ENCODE data around the gene KCNJ18.
A peak's percentile ranks its signal among the peaks of the same experiment; 100 is the strongest.
"Not testable (repeated sequence)": the region's sequence is repeated elsewhere in the genome, so short reads cannot be mapped to it uniquely, and the experiment has no call there.

KCNJ18 gene

DNA sequence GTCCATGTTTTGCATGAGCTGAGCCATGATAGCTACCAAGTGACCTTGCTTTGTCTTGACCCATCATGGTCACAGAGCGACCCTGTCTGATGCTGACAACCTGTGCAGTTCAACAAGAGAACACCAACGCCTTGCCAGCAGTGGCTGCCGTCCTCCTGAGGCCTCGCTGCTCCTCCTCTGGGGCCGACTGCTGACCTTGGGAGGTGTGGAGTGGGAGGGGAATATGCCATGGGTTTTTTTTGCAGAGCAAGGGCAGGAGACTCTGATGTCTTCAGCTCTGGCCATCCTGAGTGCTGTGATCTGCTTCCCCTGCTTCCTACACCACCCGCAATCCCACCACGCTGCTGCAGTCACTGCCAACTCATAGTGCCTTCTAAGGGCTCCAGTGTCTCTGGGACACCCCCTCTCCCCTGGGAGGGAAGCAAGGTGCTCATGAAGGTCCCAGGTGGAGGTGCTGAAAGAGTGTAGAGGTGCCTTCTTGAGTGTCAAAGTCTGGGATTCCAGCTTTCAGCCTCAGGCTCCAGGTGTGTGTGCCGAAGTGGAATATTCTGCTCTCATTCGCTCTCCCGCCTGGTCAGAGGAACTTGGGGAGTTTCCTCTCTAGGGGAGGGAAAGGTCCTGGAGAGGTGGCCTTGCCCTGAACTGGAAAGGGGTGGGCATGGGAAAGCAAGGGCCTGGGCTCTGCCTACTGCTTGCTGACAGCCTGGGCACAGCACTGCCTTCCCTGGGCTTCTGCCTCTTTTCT lies 22.5 kb upstream of the KCNJ18 start:
- H2BK120ac ChIP-seq (ENCODE audit: low read depth, low read length); H3K9me3 ChIP-seq (replicated peaks in 1 of 2; ENCODE audit: control insufficient read depth in 2 of 2, insufficient read depth in 1 of 2, low read depth in 1 of 2, low read length in 2 of 2); H2BK15ac ChIP-seq (ENCODE audit: low read length); H3K36me3 ChIP-seq (replicated peaks in 1 of 2; ENCODE audit: control insufficient read depth in 2 of 2, insufficient read depth in 2 of 2, low read length in 2 of 2); H3K4ac ChIP-seq (ENCODE audit: low read length); H3K79me1 ChIP-seq (ENCODE audit: low read depth, low read length); H2AK5ac ChIP-seq (ENCODE audit: low read depth, low read length); H3K23ac ChIP-seq (ENCODE audit: low read depth, low read length, poor library complexity); H3K4me2 ChIP-seq (ENCODE audit: insufficient read depth, low read length, poor library complexity, severe bottlenecking); H3K27me3 ChIP-seq (ENCODE audit: control insufficient read depth in 3 of 3, insufficient read depth in 3 of 3, low read depth in 1 of 3, low read length in 3 of 3); H3K27ac ChIP-seq (replicated peaks; ENCODE audit: low read length); H3K9ac ChIP-seq (ENCODE audit: low read depth, low read length, poor library complexity); H3K18ac ChIP-seq (ENCODE audit: low read length); H3K14ac ChIP-seq (ENCODE audit: low read length); H2BK12ac ChIP-seq (ENCODE audit: low read length); H2AFZ ChIP-seq (ENCODE audit: low read length); H2BK5ac ChIP-seq (ENCODE audit: low read length); H3K4me1 ChIP-seq (ENCODE audit: control insufficient read depth in 2 of 2, insufficient read depth in 1 of 2, low read depth in 1 of 2, low read length in 2 of 2); DNase-seq (ENCODE audit: low spot score); H4K91ac ChIP-seq (ENCODE audit: low read depth, low read length, poor library complexity); H4K8ac ChIP-seq (ENCODE audit: low read depth, low read length): not testable (repeated sequence)
- H3K4me3 ChIP-seq (ENCODE audit: low read length in 2 of 2) = peak overlapping the region in 1 of 2 donors; percentile 68
- WGBS, 2 donors (ENCODE audit: extremely low coverage in 2 of 2, insufficient read length in 2 of 2, insufficient replicate concordance in 1 of 2) = no CpG with 5 or more reads among the region's 10 CpGs

- not testable (repeated sequence) for DNase-seq (ENCODE audit: low spot score); H3K4me2 ChIP-seq (ENCODE audit: insufficient read depth, low read length, poor library complexity, severe bottlenecking); H2AK5ac ChIP-seq (ENCODE audit: low read depth, low read length); H3K27me3 ChIP-seq (ENCODE audit: control insufficient read depth in 3 of 3, insufficient read depth in 3 of 3, low read depth in 1 of 3, low read length in 3 of 3); H3K23ac ChIP-seq (ENCODE audit: low read depth, low read length, poor library complexity); H2BK5ac ChIP-seq (ENCODE audit: low read length); H3K36me3 ChIP-seq (replicated peaks in 1 of 2; ENCODE audit: control insufficient read depth in 2 of 2, insufficient read depth in 2 of 2, low read length in 2 of 2); H3K27ac ChIP-seq (replicated peaks; ENCODE audit: low read length); H3K4ac ChIP-seq (ENCODE audit: low read length); H2BK120ac ChIP-seq (ENCODE audit: low read depth, low read length); H3K4me1 ChIP-seq (ENCODE audit: control insufficient read depth in 2 of 2, insufficient read depth in 1 of 2, low read depth in 1 of 2, low read length in 2 of 2); H2BK15ac ChIP-seq (ENCODE audit: low read length); H4K91ac ChIP-seq (ENCODE audit: low read depth, low read length, poor library complexity); H3K9ac ChIP-seq (ENCODE audit: low read depth, low read length, poor library complexity); H3K18ac ChIP-seq (ENCODE audit: low read length); H3K14ac ChIP-seq (ENCODE audit: low read length); H4K8ac ChIP-seq (ENCODE audit: low read depth, low read length); H3K79me1 ChIP-seq (ENCODE audit: low read depth, low read length); H2AFZ ChIP-seq (ENCODE audit: low read length); H2BK12ac ChIP-seq (ENCODE audit: low read length)
- Histone ChIP-seq H3K4me3 (ENCODE audit: low read length in 2 of 2) (peak overlapping the region in 1 of 2 donors; percentile 36), H3K9me3 (replicated peaks in 1 of 2; ENCODE audit: control insufficient read depth in 2 of 2, insufficient read depth in 1 of 2, low read depth in 1 of 2, low read length in 2 of 2) (peaks cover 0 to 10% of the 10 kb centered on the region in 2 donors)
- WGBS, 2 donors (ENCODE audit: extremely low coverage in 2 of 2, insufficient read length in 2 of 2, insufficient replicate concordance in 1 of 2) = no CpG with 5 or more reads among the region's 8 CpGs
These were observed 21.8 kb upstream of the KCNJ18 start for GRCh38 chr17:21670361-21671155.

- not testable (repeated sequence) for H3K4me1 ChIP-seq (ENCODE audit: control insufficient read depth in 2 of 2, insufficient read depth in 1 of 2, low read depth in 1 of 2, low read length in 2 of 2); H3K23ac ChIP-seq (ENCODE audit: low read depth, low read length, poor library complexity); H3K14ac ChIP-seq (ENCODE audit: low read length); H3K18ac ChIP-seq (ENCODE audit: low read length); DNase-seq (ENCODE audit: low spot score); H2BK120ac ChIP-seq (ENCODE audit: low read depth, low read length); H3K79me1 ChIP-seq (ENCODE audit: low read depth, low read length); H3K36me3 ChIP-seq (replicated peaks in 1 of 2; ENCODE audit: control insufficient read depth in 2 of 2, insufficient read depth in 2 of 2, low read length in 2 of 2); H3K4me2 ChIP-seq (ENCODE audit: insufficient read depth, low read length, poor library complexity, severe bottlenecking); H2AK5ac ChIP-seq (ENCODE audit: low read depth, low read length); H4K91ac ChIP-seq (ENCODE audit: low read depth, low read length, poor library complexity); H2BK5ac ChIP-seq (ENCODE audit: low read length); H3K9ac ChIP-seq (ENCODE audit: low read depth, low read length, poor library complexity); H2AFZ ChIP-seq (ENCODE audit: low read length); H2BK15ac ChIP-seq (ENCODE audit: low read length); H3K27ac ChIP-seq (replicated peaks; ENCODE audit: low read length); H4K8ac ChIP-seq (ENCODE audit: low read depth, low read length); H3K4ac ChIP-seq (ENCODE audit: low read length); H3K4me3 ChIP-seq (ENCODE audit: low read length in 2 of 2); H3K27me3 ChIP-seq (ENCODE audit: control insufficient read depth in 3 of 3, insufficient read depth in 3 of 3, low read depth in 1 of 3, low read length in 3 of 3); H2BK12ac ChIP-seq (ENCODE audit: low read length)
- peaks cover 0 to 15% of the 10 kb centered on the region in 2 donors for H3K9me3 ChIP-seq (replicated peaks in 1 of 2; ENCODE audit: control insufficient read depth in 2 of 2, insufficient read depth in 1 of 2, low read depth in 1 of 2, low read length in 2 of 2)
- WGBS, 2 donors (ENCODE audit: extremely low coverage in 2 of 2, insufficient read length in 2 of 2, insufficient replicate concordance in 1 of 2) = no CpG with 5 or more reads among the region's 2 CpGs
These were observed 20.9 kb upstream of the KCNJ18 start for GRCh38 chr17:21671437-21671836.

DNA sequence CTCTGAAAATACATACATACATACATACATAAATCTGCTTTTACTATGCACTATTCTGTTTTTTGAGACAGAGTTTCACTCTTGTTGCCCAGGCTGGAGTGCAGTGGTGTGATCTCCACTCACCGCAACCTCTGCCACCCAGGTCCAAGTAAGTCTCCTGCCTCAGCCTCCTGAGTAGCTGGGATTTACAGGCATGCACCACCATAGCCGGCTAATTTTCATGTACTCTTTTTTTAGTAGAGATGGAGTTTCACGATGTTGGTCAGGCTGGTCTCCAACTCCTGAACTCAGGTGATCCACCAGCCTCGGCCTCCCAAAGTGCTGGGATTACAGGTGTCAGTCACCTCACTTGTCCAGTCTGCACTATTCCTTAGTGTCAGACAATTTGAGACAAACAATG lies 20.5 kb upstream of the KCNJ18 start:
- not testable (repeated sequence) for DNase-seq (ENCODE audit: low spot score); H2BK15ac ChIP-seq (ENCODE audit: low read length); H3K36me3 ChIP-seq (replicated peaks in 1 of 2; ENCODE audit: control insufficient read depth in 2 of 2, insufficient read depth in 2 of 2, low read length in 2 of 2); H2BK120ac ChIP-seq (ENCODE audit: low read depth, low read length); H3K79me1 ChIP-seq (ENCODE audit: low read depth, low read length); H3K18ac ChIP-seq (ENCODE audit: low read length); H3K14ac ChIP-seq (ENCODE audit: low read length); H2AK5ac ChIP-seq (ENCODE audit: low read depth, low read length); H2BK12ac ChIP-seq (ENCODE audit: low read length); H4K91ac ChIP-seq (ENCODE audit: low read depth, low read length, poor library complexity); H3K9ac ChIP-seq (ENCODE audit: low read depth, low read length, poor library complexity); H3K4ac ChIP-seq (ENCODE audit: low read length); H3K23ac ChIP-seq (ENCODE audit: low read depth, low read length, poor library complexity); H2BK5ac ChIP-seq (ENCODE audit: low read length); H3K27me3 ChIP-seq (ENCODE audit: control insufficient read depth in 3 of 3, insufficient read depth in 3 of 3, low read depth in 1 of 3, low read length in 3 of 3); H4K8ac ChIP-seq (ENCODE audit: low read depth, low read length); H3K27ac ChIP-seq (replicated peaks; ENCODE audit: low read length); H3K4me3 ChIP-seq (ENCODE audit: low read length in 2 of 2); H3K4me2 ChIP-seq (ENCODE audit: insufficient read depth, low read length, poor library complexity, severe bottlenecking); H2AFZ ChIP-seq (ENCODE audit: low read length); H3K4me1 ChIP-seq (ENCODE audit: control insufficient read depth in 2 of 2, insufficient read depth in 1 of 2, low read depth in 1 of 2, low read length in 2 of 2)
- H3K9me3 ChIP-seq (replicated peaks in 1 of 2; ENCODE audit: control insufficient read depth in 2 of 2, insufficient read depth in 1 of 2, low read depth in 1 of 2, low read length in 2 of 2) = peaks cover 0 to 19% of the 10 kb centered on the region in 2 donors
- no CpG with 5 or more reads among the region's 4 CpGs for WGBS, 2 donors (ENCODE audit: extremely low coverage in 2 of 2, insufficient read length in 2 of 2, insufficient replicate concordance in 1 of 2)
